Measurements from ENCODE around the gene CD300LB.

GRCh38 chr17:74574489-74575142 is 43.3 kb upstream of the CD300LB start:
- TF ChIP-seq EZH2 (IDR thresholded peaks at IDR 0.05; ENCODE audit: low read length): no peak
- TF ChIP-seq CTCF (optimal IDR thresholded peaks at IDR 0.05 in 1 of 3, IDR thresholded peaks at IDR 0.05 in 1 of 3, conservative IDR thresholded peaks at IDR 0.05 in 1 of 3; ENCODE audit: extremely low read depth in 1 of 3, insufficient read depth in 2 of 3, low read length in 3 of 3): no peak

Data from keratinocyte (primary cell).